WERI-Rb-1 (cell line): ENCODE data around the gene HSPB7.
"Not testable (repeated sequence)": the region's sequence is repeated elsewhere in the genome, so short reads cannot be mapped to it uniquely, and the experiment has no call there.

ENCODE experiments used
- DNase-seq: peaks from one replicate; pipeline ENCODE4 v3.0.0-alpha.2; 2020
- H3K27ac ChIP-seq: fragments of 250-450 bp; sonication (Bioruptor Pico); 2 replicates; pipeline ENCODE4 v1.5.1; 2020; ENCODE audit warnings: mild to moderate bottlenecking, moderate library complexity
- H3K27me3 ChIP-seq: fragments of 250-450 bp; sonication (Bioruptor Pico); 2 replicates; pipeline ENCODE4 v1.5.1; 2021; ENCODE audit warnings: mild to moderate bottlenecking, low read depth, moderate library complexity; ENCODE audit not compliant: insufficient read depth, severe bottlenecking
- H3K36me3 ChIP-seq: fragments of 250-450 bp; sonication (Bioruptor Pico); 2 replicates; pipeline ENCODE4 v1.5.1; 2020; ENCODE audit warnings: mild to moderate bottlenecking, moderate library complexity
- H3K4me3 ChIP-seq: 2 replicates; pipeline ENCODE4 v1.5.1; 2011; ENCODE audit warnings: low read depth, mild to moderate bottlenecking, control low read depth, low read length
- H3K9me3 ChIP-seq: fragments of 250-450 bp; sonication (Bioruptor Pico); 2 replicates; pipeline ENCODE4 v1.5.1; 2021; ENCODE audit warnings: mild to moderate bottlenecking, moderate library complexity; ENCODE audit not compliant: severe bottlenecking
- TF ChIP-seq, protein P1 (sequence below): IDR thresholded peaks from 2 replicates; pipeline ENCODE4 v1.5.1; 2011; ENCODE audit warnings: low read depth, mild to moderate bottlenecking, control low read depth, inconsistent platforms, low read length

Gene HSPB7

GRCh38 chr1:16050328-16050727, 32.5 kb upstream of the HSPB7 start:
- TF ChIP-seq, protein P1, sequence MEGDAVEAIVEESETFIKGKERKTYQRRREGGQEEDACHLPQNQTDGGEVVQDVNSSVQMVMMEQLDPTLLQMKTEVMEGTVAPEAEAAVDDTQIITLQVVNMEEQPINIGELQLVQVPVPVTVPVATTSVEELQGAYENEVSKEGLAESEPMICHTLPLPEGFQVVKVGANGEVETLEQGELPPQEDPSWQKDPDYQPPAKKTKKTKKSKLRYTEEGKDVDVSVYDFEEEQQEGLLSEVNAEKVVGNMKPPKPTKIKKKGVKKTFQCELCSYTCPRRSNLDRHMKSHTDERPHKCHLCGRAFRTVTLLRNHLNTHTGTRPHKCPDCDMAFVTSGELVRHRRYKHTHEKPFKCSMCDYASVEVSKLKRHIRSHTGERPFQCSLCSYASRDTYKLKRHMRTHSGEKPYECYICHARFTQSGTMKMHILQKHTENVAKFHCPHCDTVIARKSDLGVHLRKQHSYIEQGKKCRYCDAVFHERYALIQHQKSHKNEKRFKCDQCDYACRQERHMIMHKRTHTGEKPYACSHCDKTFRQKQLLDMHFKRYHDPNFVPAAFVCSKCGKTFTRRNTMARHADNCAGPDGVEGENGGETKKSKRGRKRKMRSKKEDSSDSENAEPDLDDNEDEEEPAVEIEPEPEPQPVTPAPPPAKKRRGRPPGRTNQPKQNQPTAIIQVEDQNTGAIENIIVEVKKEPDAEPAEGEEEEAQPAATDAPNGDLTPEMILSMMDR = no peak

GRCh38 chr1:16048573-16049189, 30.8 kb upstream of the HSPB7 start:
- TF ChIP-seq, protein P1 = no peak
- peak; percentile 60 for DNase-seq
- Histone ChIP-seq H3K27ac (no peak overlapping the region), H3K27me3 (no peaks in the 10 kb centered on the region), H3K9me3 (no peaks in the 10 kb centered on the region), H3K36me3 (no peaks in the 10 kb centered on the region), H3K4me3 (no peak overlapping the region)

More at GRCh38 chr1:16050328-16050727, 32.5 kb upstream of the HSPB7 start:
- Histone ChIP-seq H3K9me3 (no peaks in the 10 kb centered on the region), H3K36me3 (no peaks in the 10 kb centered on the region), H3K27me3 (no peaks in the 10 kb centered on the region), H3K27ac (no peak overlapping the region), H3K4me3 (no peak overlapping the region)
- DNase-seq = no peak

DNA sequence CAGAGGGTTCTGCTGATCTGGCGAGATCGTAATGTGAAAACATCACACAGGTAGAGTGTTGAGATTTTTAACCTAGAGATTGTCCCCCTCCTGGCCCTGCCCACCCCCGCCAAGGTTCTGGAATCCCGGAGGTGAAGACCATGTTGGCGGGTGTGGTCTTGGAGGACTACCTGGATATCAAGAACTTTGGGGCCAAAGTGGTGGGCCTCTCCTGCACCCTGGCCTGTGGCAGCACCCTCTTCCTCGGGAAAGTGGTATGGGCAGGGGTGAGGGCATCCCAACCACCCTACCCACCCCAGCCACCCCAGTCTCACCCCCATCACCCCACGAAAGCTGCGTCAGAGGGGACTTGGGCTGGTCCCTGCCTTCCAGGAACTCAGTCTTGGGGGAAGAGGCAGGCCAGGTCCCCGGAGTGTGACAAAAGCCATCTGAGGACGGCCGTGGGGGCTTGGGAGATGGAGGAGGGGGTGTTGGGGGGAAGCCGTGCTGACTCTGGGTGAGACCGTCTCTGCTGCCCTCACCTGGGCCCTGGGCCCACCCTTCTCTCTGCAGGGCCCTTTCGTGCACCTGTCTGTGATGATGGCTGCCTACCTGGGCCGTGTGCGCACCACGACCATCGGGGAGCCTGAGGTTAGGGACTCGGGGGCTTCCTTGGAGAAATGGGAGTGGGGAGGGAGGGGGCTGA, 30.1 kb upstream of the HSPB7 start:
- no peaks in the 10 kb centered on the region for H3K36me3 ChIP-seq
- TF ChIP-seq, protein P1 = no peak
- no peak overlapping the region for H3K4me3 ChIP-seq
- no peaks in the 10 kb centered on the region for H3K9me3 ChIP-seq
- no peak overlapping the region for H3K27ac ChIP-seq
- no peaks in the 10 kb centered on the region for H3K27me3 ChIP-seq
- no peak for DNase-seq

- no peak overlapping the region for H3K4me3 ChIP-seq
- DNase-seq = no peak
- TF ChIP-seq, protein P1 = no peak
- H3K27ac ChIP-seq = no peak overlapping the region
- no peaks in the 10 kb centered on the region for H3K9me3 ChIP-seq
- H3K27me3 ChIP-seq = no peaks in the 10 kb centered on the region
- no peaks in the 10 kb centered on the region for H3K36me3 ChIP-seq
Observed at GRCh38 chr1:16046842-16047241, 29.0 kb upstream of the HSPB7 start.

- Histone ChIP-seq H3K27ac (no peak overlapping the region), H3K4me3 (no peak overlapping the region), H3K9me3 (no peaks in the 10 kb centered on the region), H3K27me3 (no peaks in the 10 kb centered on the region), H3K36me3 (no peaks in the 10 kb centered on the region)
- TF ChIP-seq, protein P1 = no peak
- no peak for DNase-seq
Observed at GRCh38 chr1:16043950-16044349, 26.1 kb upstream of the HSPB7 start.

DNA sequence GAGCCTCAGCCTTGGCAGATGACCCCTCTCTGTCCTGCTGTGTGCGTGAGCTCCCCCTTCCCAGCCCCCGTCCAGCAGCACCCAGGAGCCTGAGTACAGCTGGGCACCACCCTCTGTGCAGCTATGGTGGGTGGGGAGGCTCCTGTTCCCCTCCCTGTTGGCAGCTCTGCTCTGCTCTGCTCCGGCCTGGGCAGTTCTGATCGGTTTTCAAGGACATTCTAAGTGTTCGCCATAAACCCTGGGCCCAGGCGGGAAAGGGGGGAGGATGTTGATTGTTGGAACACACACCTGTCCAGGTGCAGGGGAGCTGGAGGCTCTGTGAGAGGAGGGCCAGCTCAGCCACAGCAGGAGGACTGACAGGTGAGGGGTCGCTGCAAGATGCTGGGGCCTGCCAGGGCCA, 25.7 kb upstream of the HSPB7 start, which contains the start of gene CLCNKB:
Gene CLCNKB, plus strand, starts transcription at position 262 of the 400 bp plus-strand sequence. CDS start 711 bp downstream, outside the sequence.
- H3K4me3 ChIP-seq = no peak within 1 kb of the TSS
- TF ChIP-seq, protein P1 = no peak
- H3K36me3 ChIP-seq = no peaks in the 10 kb centered on the region
- H3K27me3 ChIP-seq = no peaks in the 10 kb centered on the region
- no peak for DNase-seq
- no peaks in the 10 kb centered on the region for H3K9me3 ChIP-seq
- no peak within 1 kb of the TSS for H3K27ac ChIP-seq

DNA sequence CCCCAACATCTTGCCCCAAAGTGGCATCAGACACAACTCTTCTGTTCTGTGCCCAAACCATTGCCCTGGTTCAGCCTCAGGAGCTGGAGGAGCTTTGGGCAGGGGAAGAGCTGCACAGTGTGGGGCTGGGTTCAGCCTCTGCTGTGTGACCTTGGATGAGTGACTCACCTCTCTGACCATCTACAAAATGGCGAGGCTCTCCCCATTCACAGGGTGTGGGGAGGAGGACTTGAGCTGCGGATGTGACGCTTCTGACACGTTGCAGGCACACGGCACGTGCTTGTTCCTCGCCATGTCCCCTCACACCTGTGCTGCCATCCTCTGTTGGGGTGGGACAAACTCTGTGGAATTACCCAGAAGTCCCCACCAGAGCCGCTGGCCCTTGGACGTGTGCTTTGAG, 24.8 kb upstream of the HSPB7 start:
- not testable (repeated sequence) for H3K36me3 ChIP-seq, H3K4me3 ChIP-seq, H3K27ac ChIP-seq, DNase-seq, H3K9me3 ChIP-seq, H3K27me3 ChIP-seq
